ENCODE measurements around the gene PRMT2.
"Not testable (repeated sequence)": the region's sequence is repeated elsewhere in the genome, so short reads cannot be mapped to it uniquely, and the experiment has no call there.

Gene PRMT2

DNA sequence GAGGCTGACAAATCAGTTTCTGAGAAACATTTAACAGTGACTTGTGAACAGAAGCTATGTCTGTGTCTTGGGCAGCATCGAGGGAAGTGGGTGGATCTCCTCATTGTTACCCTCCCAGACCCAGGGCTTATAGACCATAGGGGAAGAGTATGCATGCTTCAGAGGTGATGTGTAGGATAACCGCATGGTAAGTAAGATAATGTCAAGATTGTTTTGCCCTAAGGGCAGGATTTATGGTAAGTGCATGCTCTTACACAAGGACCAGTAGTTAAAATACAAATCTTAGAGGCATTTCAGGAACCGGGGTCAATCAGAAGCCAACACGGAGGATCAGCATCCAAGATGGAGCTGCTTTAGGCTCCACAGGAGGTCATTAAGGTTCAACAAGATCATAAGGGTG is 7.7 kb upstream of the PRMT2 start:
- DNase-seq (ENCODE audit: low read depth) = no peak
- H3K4me3 ChIP-seq (ENCODE audit: low read depth, low read length) = no peak overlapping the region
- no peak for TF ChIP-seq MYC (IDR thresholded peaks at IDR 0.05; ENCODE audit: low read depth, low read length)
- TF ChIP-seq, protein P1, sequence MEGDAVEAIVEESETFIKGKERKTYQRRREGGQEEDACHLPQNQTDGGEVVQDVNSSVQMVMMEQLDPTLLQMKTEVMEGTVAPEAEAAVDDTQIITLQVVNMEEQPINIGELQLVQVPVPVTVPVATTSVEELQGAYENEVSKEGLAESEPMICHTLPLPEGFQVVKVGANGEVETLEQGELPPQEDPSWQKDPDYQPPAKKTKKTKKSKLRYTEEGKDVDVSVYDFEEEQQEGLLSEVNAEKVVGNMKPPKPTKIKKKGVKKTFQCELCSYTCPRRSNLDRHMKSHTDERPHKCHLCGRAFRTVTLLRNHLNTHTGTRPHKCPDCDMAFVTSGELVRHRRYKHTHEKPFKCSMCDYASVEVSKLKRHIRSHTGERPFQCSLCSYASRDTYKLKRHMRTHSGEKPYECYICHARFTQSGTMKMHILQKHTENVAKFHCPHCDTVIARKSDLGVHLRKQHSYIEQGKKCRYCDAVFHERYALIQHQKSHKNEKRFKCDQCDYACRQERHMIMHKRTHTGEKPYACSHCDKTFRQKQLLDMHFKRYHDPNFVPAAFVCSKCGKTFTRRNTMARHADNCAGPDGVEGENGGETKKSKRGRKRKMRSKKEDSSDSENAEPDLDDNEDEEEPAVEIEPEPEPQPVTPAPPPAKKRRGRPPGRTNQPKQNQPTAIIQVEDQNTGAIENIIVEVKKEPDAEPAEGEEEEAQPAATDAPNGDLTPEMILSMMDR (IDR thresholded peaks at IDR 0.05; ENCODE audit: low read depth, low read length) = no peak
- no peak for TF ChIP-seq MAX (IDR thresholded peaks at IDR 0.05; ENCODE audit: low read depth, low read length)
- TF ChIP-seq POLR2A (IDR thresholded peaks at IDR 0.05; ENCODE audit: extremely low read depth, insufficient read length) = no peak

- TF ChIP-seq, protein P1 (IDR thresholded peaks at IDR 0.05; ENCODE audit: low read depth, low read length) = no peak
- TF ChIP-seq MAX (IDR thresholded peaks at IDR 0.05; ENCODE audit: low read depth, low read length) = no peak
- no peak for TF ChIP-seq POLR2A (IDR thresholded peaks at IDR 0.05; ENCODE audit: extremely low read depth, insufficient read length)
- no peak for TF ChIP-seq MYC (IDR thresholded peaks at IDR 0.05; ENCODE audit: low read depth, low read length)
- DNase-seq (ENCODE audit: low read depth) = no peak
- no peak overlapping the region for H3K4me3 ChIP-seq (ENCODE audit: low read depth, low read length)
These were observed 6.6 kb upstream of the PRMT2 start for GRCh38 chr21:46628868-46629267.

GRCh38 chr21:46630915-46631314 is 4.6 kb upstream of the PRMT2 start:
- not testable (repeated sequence) for H3K4me3 ChIP-seq (ENCODE audit: low read depth, low read length); DNase-seq (ENCODE audit: low read depth)

DNA sequence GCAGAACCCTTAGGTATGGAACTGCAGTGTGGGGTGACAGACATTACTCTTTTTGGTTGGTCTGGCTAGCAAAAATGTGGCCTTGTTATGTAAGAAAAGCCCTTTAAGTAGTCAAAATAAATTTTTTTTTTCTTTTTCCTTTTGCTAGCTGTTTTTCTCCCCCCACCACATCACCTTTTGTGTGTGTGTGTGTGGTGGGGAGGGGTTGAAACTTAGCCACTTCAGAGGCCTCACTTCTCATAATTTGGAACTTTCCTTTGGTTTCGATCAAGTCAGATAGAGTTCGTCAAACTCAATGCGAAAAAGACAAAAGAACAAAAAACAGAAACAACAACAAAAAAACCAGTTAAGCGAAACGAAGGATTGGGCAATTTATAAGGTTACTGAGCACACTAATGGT is 1.9 kb upstream of the PRMT2 start:
- DNase-seq (ENCODE audit: low read depth) = no peak
- no peak for TF ChIP-seq MYC (IDR thresholded peaks at IDR 0.05; ENCODE audit: low read depth, low read length)
- no peak for TF ChIP-seq POLR2A (IDR thresholded peaks at IDR 0.05; ENCODE audit: extremely low read depth, insufficient read length)
- TF ChIP-seq, protein P1 (IDR thresholded peaks at IDR 0.05; ENCODE audit: low read depth, low read length) = no peak
- no peak for TF ChIP-seq MAX (IDR thresholded peaks at IDR 0.05; ENCODE audit: low read depth, low read length)

DNA sequence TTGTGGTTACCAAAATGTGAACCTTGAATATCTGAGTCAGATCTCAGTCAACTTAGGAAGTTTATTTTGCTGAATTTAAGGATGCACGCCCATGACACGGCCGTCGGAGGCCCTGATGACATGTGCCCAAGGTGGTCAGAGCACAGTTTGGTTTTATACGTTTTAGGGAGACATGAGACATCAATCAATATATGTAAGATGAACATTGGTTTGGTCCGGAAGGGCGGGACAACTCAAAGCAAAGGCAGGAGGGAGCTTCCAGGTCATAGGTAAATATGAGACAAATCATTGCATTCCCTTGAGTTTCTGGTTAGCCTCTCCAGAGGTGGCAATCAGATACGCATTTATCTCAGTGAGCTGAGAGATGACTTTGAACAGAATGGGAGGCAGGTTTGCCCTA is 1.0 kb upstream of the PRMT2 start:
- TF ChIP-seq MYC (IDR thresholded peaks at IDR 0.05; ENCODE audit: low read depth, low read length) (no peak), POLR2A (IDR thresholded peaks at IDR 0.05; ENCODE audit: extremely low read depth, insufficient read length) (no peak), MAX (IDR thresholded peaks at IDR 0.05; ENCODE audit: low read depth, low read length) (no peak)
- TF ChIP-seq, protein P1 (IDR thresholded peaks at IDR 0.05; ENCODE audit: low read depth, low read length) = no peak
- DNase-seq (ENCODE audit: low read depth) = peak; percentile 17
- H3K4me3 ChIP-seq (ENCODE audit: low read depth, low read length) = peak overlapping the region; percentile 62

More for the DNA sequence above, 1.9 kb upstream of the PRMT2 start:
- no peak overlapping the region for H3K4me3 ChIP-seq (ENCODE audit: low read depth, low read length)

DNA sequence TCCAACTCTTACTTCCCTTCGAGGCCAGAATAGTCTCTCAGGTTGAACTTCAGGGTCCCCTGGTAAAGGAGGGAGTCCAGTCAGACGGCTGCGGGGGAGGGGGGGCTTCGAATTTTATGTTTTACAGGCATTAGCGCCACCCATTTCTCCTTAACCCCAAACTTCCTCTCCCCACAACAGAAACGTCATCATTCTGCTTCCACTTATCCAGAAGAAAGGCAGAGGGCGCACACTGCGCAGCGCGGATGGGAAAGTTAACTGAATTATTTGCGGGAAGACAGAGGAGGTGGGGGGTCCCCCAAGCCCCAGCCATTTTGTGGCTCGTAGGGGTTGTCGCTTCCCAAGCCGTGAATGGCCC is 529 bp upstream of the PRMT2 start:
- peak overlapping the region; percentile 62 for H3K4me3 ChIP-seq (ENCODE audit: low read depth, low read length)
- TF ChIP-seq POLR2A (IDR thresholded peaks at IDR 0.05; ENCODE audit: extremely low read depth, insufficient read length) (no peak), MYC (IDR thresholded peaks at IDR 0.05; ENCODE audit: low read depth, low read length) (peak; percentile 52)
- DNase-seq (ENCODE audit: low read depth) = peak; percentile 96

- DNase-seq (ENCODE audit: low read depth) = no peak
- no peak for TF ChIP-seq MAX (IDR thresholded peaks at IDR 0.05; ENCODE audit: low read depth, low read length)
- TF ChIP-seq MYC (IDR thresholded peaks at IDR 0.05; ENCODE audit: low read depth, low read length) = no peak
- TF ChIP-seq, protein P1 (IDR thresholded peaks at IDR 0.05; ENCODE audit: low read depth, low read length) = no peak
- TF ChIP-seq POLR2A (IDR thresholded peaks at IDR 0.05; ENCODE audit: extremely low read depth, insufficient read length) = no peak
- peak overlapping the region; percentile 93 for H3K4me3 ChIP-seq (ENCODE audit: low read depth, low read length)
These were observed 673 bp downstream of the PRMT2 start for GRCh38 chr21:46636181-46636512.

All from NB4 (cell line).